RWPE2 (cell line): ENCODE results near the gene TNS3.
A peak's percentile ranks its signal among the peaks of the same experiment; 100 is the strongest.

Experiments
- ATAC-seq: fragments of 200-7000 bp; cut with Tn5 transposase; 3 replicates; pipeline ENCODE4 v1.9.1; 2021; ENCODE audit warnings: low read depth
- DNase-seq: peaks from one replicate; pipeline ENCODE4 v3.0.0-alpha.2; 2020; ENCODE audit warnings: low spot score
- H3K27ac ChIP-seq: fragments of 450-650 bp; 2 replicates; pipeline ENCODE4 v1.5.1; 2017; ENCODE audit warnings: mild to moderate bottlenecking; ENCODE audit not compliant: poor library complexity, severe bottlenecking
- H3K27me3 ChIP-seq: fragments of 250-450 bp; sonication (Bioruptor Pico); 2 replicates; pipeline ENCODE4 v1.5.1; 2021; ENCODE audit warnings: mild to moderate bottlenecking, moderate library complexity; ENCODE audit not compliant: insufficient read depth, poor library complexity, severe bottlenecking
- H3K36me3 ChIP-seq: fragments of 250-450 bp; sonication (Bioruptor Pico); 2 replicates; pipeline ENCODE4 v1.5.1; 2020; ENCODE audit warnings: low read depth, mild to moderate bottlenecking, moderate library complexity
- H3K4me1 ChIP-seq: fragments of 250-450 bp; sonication (Bioruptor Pico); 2 replicates; pipeline ENCODE4 v1.5.1; 2021; ENCODE audit warnings: mild to moderate bottlenecking, moderate library complexity; ENCODE audit not compliant: insufficient read depth, poor library complexity, severe bottlenecking
- H3K4me3 ChIP-seq: fragments of 250-450 bp; sonication (Bioruptor Pico); 2 replicates; pipeline ENCODE4 v1.5.1; 2021; ENCODE audit warnings: mild to moderate bottlenecking, moderate library complexity; ENCODE audit not compliant: severe bottlenecking
- H3K9me3 ChIP-seq: fragments of 250-450 bp; sonication (Bioruptor Pico); 2 replicates; pipeline ENCODE4 v1.5.1; 2021; ENCODE audit warnings: mild to moderate bottlenecking, moderate library complexity; ENCODE audit not compliant: severe bottlenecking
- CTCF ChIP-seq: fragments of 450-650 bp; IDR thresholded peaks from one replicate; pipeline ENCODE4 v1.5.1; 2017; ENCODE audit warnings: mild to moderate bottlenecking, moderate library complexity; ENCODE audit not compliant: poor library complexity, severe bottlenecking

TNS3 gene

DNA sequence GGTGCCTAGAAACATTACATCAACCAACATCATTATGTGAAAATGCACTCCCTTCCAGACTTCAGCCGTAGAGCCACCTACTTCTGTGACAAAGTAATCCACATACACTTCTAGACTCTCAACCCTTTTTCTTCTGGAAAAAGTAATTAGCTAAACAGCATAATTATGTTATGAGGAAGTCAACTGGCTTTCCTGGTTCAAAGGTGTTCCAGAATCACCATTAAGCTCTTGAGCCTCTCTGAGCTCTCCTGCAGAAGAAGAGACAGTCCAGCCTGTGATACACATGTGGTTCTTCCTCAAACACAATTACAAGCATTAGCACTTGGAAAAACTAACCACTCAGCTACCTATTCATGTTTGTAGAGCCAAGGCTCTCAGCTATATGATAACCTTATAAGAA is 52.5 kb downstream of the TNS3 start:
- peaks cover 11% of the 10 kb centered on the region for H3K4me1 ChIP-seq
- no peaks in the 10 kb centered on the region for H3K9me3 ChIP-seq
- H3K36me3 ChIP-seq = peaks cover 38% of the 10 kb centered on the region
- DNase-seq = no peak
- H3K27me3 ChIP-seq = no peaks in the 10 kb centered on the region
- no peak for ATAC-seq
- no peak overlapping the region for H3K4me3 ChIP-seq
- no peak for TF ChIP-seq CTCF
- no peak overlapping the region for H3K27ac ChIP-seq

DNA sequence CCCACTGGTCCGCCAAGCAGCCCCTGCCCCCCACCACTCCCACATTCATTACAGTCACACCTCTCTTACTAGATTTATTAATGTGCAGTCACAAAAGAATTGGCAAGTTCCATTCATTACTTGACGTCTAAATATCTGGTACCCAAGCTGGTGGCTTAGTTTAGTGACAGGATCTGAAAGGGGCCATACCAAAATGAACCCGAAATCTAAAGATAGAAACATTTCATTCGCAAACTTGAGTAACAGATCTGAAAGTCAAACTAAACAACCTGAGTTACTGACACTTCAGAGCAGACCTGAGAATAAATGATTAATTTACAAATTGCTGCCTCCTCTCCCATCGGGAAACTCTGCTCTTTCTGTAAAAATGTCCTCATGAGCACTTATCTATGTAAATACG is 53.4 kb downstream of the TNS3 start:
- H3K27me3 ChIP-seq = no peaks in the 10 kb centered on the region
- H3K9me3 ChIP-seq = no peaks in the 10 kb centered on the region
- H3K4me3 ChIP-seq = no peak overlapping the region
- TF ChIP-seq CTCF = no peak
- H3K36me3 ChIP-seq = peaks cover 38% of the 10 kb centered on the region
- H3K27ac ChIP-seq = no peak overlapping the region
- peaks cover 2% of the 10 kb centered on the region for H3K4me1 ChIP-seq
- no peak for ATAC-seq
- DNase-seq = no peak

DNA sequence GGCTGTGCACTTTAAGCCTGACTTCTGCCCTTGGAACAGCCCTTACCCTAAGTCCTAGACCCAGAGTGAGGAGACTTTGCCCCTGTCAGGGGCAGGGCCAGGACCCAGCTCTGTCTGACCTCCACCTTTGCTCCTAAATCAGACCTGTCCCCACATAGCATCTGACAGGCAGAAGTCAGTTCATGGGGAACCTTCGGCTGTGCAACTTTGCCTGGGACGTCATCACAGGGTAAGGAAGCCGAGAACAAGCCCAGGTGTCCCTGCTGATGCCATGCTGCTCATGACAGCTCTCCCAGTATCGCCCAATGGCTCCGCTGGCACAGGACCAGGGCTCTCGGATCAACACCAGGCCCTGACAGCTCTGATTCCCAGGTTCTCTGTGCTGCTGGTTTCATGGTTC is 55.4 kb downstream of the TNS3 start:
- ATAC-seq = no peak
- Histone ChIP-seq H3K9me3 (no peaks in the 10 kb centered on the region), H3K36me3 (peaks cover 38% of the 10 kb centered on the region), H3K4me1 (no peaks in the 10 kb centered on the region), H3K27ac (no peak overlapping the region), H3K27me3 (no peaks in the 10 kb centered on the region), H3K4me3 (no peak overlapping the region)
- TF ChIP-seq CTCF = no peak
- DNase-seq = no peak

- Histone ChIP-seq H3K36me3 (peaks cover 37% of the 10 kb centered on the region), H3K9me3 (no peaks in the 10 kb centered on the region), H3K4me1 (no peaks in the 10 kb centered on the region), H3K27ac (no peak overlapping the region), H3K27me3 (no peaks in the 10 kb centered on the region), H3K4me3 (no peak overlapping the region)
- peak; percentile 21 for DNase-seq
- no peak for ATAC-seq
- TF ChIP-seq CTCF = no peak
Observed at GRCh38 chr7:47525066-47525623, 56.8 kb downstream of the TNS3 start.

GRCh38 chr7:47523401-47523800 is 58.5 kb downstream of the TNS3 start:
- Histone ChIP-seq H3K4me3 (no peak overlapping the region), H3K9me3 (no peaks in the 10 kb centered on the region), H3K36me3 (peaks cover 19% of the 10 kb centered on the region), H3K27ac (no peak overlapping the region), H3K4me1 (no peaks in the 10 kb centered on the region), H3K27me3 (no peaks in the 10 kb centered on the region)
- peak; percentile 45 for DNase-seq
- no peak for TF ChIP-seq CTCF
- ATAC-seq = no peak
